H1 (cell line): Measurements from ENCODE around the gene CELF2. TPM values are rescaled to one million over a fixed set of nuclear protein-coding genes. Genes with fewer than 3 reads are reported as not detected.

Experiments used
- ASH2L ChIP-seq: fragments of 200-600, 300-600 bp; sonication (generic); IDR thresholded peaks from one replicate; pipeline ENCODE4 v1.7.1; 2017; ENCODE audit warnings: low read length
- BCL11A ChIP-seq, 2 experiments: IDR thresholded peaks; one replicate each; pipeline ENCODE4 v1.6.1; 2011; ENCODE audit warnings: low read depth in 2 of 2, low read length in 2 of 2, mild to moderate bottlenecking in 2 of 2
- BRCA1 ChIP-seq: IDR thresholded peaks from 2 replicates; pipeline ENCODE4 v1.6.1; 2012; ENCODE audit warnings: low read depth, low read length, improper control_type of control experiment
- CHD7 ChIP-seq: fragments of 300-600 bp; sonication (generic); IDR thresholded peaks from 2 replicates; pipeline ENCODE4 v1.7.1; 2012; ENCODE audit warnings: low read length, moderate library complexity, mild to moderate bottlenecking, inconsistent platforms; ENCODE audit not compliant: insufficient replicate concordance
- CTCF ChIP-seq, 3 experiments: IDR thresholded peaks; 1 replicate in 2 of 3; 2 replicates in 1 of 3; pipeline versions ENCODE4 v1.5.1 to v1.6.1; 2011; ENCODE audit warnings: low read length in 3 of 3, mild to moderate bottlenecking in 3 of 3, inconsistent platforms in 2 of 3, low read depth in 1 of 3, moderate library complexity in 1 of 3; ENCODE audit not compliant: insufficient read depth in 1 of 3; ENCODE audit errors: control extremely low read depth in 1 of 3
- E2F6 ChIP-seq: IDR thresholded peaks from 2 replicates; pipeline ENCODE4 v1.6.1; 2012; ENCODE audit warnings: inconsistent platforms
- GABPA ChIP-seq: IDR thresholded peaks from 2 replicates; pipeline ENCODE4 v1.6.1; 2011; ENCODE audit warnings: mild to moderate bottlenecking, low read length, moderate library complexity, borderline replicate concordance; ENCODE audit not compliant: insufficient read depth
- TAF1 ChIP-seq: IDR thresholded peaks from 2 replicates; pipeline ENCODE4 v1.6.1; 2011; ENCODE audit warnings: mild to moderate bottlenecking, low read depth, low read length
- polyA plus RNA-seq, 7 experiments: library from polyadenylated mRNA; depleted of rRNA in 3 of 7; stranded (reverse) in 5 of 7; unstranded in 2 of 7; fragments of >200 nt in 5 of 7; fragments of 200-250 nt in 2 of 7; gene quantifications; 1 replicate in 5 of 7; 2 replicates in 1 of 7; 4 replicates in 1 of 7; pipeline versions ENCODE4 v1.2.1 to v1.2.3, GENCODE V29; 2011 to 2013; ENCODE audit warnings: missing spikeins in 2 of 7, mixed read lengths in 2 of 7
- total RNA-seq: library from RNA; stranded (reverse); fragmentation: NEBNext Ultra II Directional; extraction: Animal tissue kit (Norgen Biotek cat#: 25700); gene quantifications from 2 replicates; pipeline ENCODE4 v1.2.1, GENCODE V29; 2021

CELF2 gene
- total and polyA plus RNA-seq, 2 of the 8 experiments (the other 6 are each of a cell fraction or from before 2014, with no cell fraction given), result 18.3 to 22.7 TPM

- TF ChIP-seq CHD7 (no peak), ASH2L (no peak), TAF1 (no peak), CTCF (IDR thresholded peaks at IDR 0.05; ENCODE audit: control extremely low read depth in 1 of 3, insufficient read depth in 1 of 3, low read depth in 1 of 3, low read length in 3 of 3) (no peak), E2F6 (no peak), GABPA (no peak), BCL11A (IDR thresholded peaks at IDR 0.05; ENCODE audit: low read depth in 2 of 2, low read length in 2 of 2) (no peak), BRCA1 (no peak)
- TF ChIP-seq, all 59 proteins: peak for 0
These were observed 99.1 kb downstream of the CELF2 start (continued) for GRCh38 chr10:11116817-11117216.
